SK-N-SH (cell line): Measurements from ENCODE around the gene FRMPD4.
"Not testable (repeated sequence)": the region's sequence is repeated elsewhere in the genome, so short reads cannot be mapped to it uniquely, and the experiment has no call there.

Source experiments
- CHD2 ChIP-seq: fragments of 150-350 bp; IDR thresholded peaks from 2 replicates; pipeline ENCODE4 v1.6.1; 2018; ENCODE audit warnings: low read length; ENCODE audit not compliant: partially characterized antibody
- CTCF ChIP-seq: fragments of 200-600 bp; sonication (generic); IDR thresholded peaks from 2 replicates; pipeline ENCODE4 v1.6.1; 2017; ENCODE audit warnings: antibody characterized with exemption, mild to moderate bottlenecking, moderate library complexity
- ELF1 ChIP-seq: IDR thresholded peaks from 2 replicates; pipeline ENCODE4 v1.4.0; 2012
- EP300 ChIP-seq, 2 experiments: IDR thresholded peaks; 2 replicates each; pipeline versions ENCODE4 v1.4.0 to v1.6.1; 2012; ENCODE audit warnings: borderline replicate concordance in 1 of 2, low read depth in 1 of 2, low read length in 1 of 2
- FOSL2 ChIP-seq: IDR thresholded peaks from 2 replicates; pipeline ENCODE4 v1.4.0; 2012; ENCODE audit warnings: low read depth, mild to moderate bottlenecking, moderate library complexity, borderline replicate concordance
- POLR2AphosphoS5 ChIP-seq: IDR thresholded peaks from 2 replicates; pipeline ENCODE4 v1.6.1; 2012; ENCODE audit warnings: low read depth, low read length
- RAD21 ChIP-seq: IDR thresholded peaks from 2 replicates; pipeline ENCODE4 v1.6.1; 2012; ENCODE audit warnings: mild to moderate bottlenecking, low read length
- TCF12 ChIP-seq: IDR thresholded peaks from 2 replicates; pipeline ENCODE4 v1.4.0; 2012
- YY1 ChIP-seq: IDR thresholded peaks from 2 replicates; pipeline ENCODE4 v1.4.0; 2012; ENCODE audit warnings: low read depth, mild to moderate bottlenecking

GRCh38 chrX:12515384-12515783 is 377.1 kb downstream of the FRMPD4 start:
- TF ChIP-seq CTCF; POLR2AphosphoS5; EP300 (IDR thresholded peaks at IDR 0.05; ENCODE audit: borderline replicate concordance in 1 of 2, low read depth in 1 of 2, low read length in 1 of 2); FOSL2; CHD2; RAD21; TCF12; YY1; ELF1: not testable (repeated sequence)
